NT2/D1 (cell line): ENCODE data around the gene SLC9C2.

ENCODE experiments used
- DNase-seq: peaks from one replicate; pipeline ENCODE4 v3.0.0-alpha.2; 2011; ENCODE audit warnings: low read depth, low spot score
- H3K27me3 ChIP-seq: 2 replicates; pipeline ENCODE4 v1.6.0; 2011; ENCODE audit warnings: mild to moderate bottlenecking; ENCODE audit not compliant: insufficient read length, insufficient read depth
- H3K36me3 ChIP-seq: 2 replicates; pipeline ENCODE4 v1.6.1; 2011; ENCODE audit warnings: mild to moderate bottlenecking, low read length, mixed read lengths; ENCODE audit not compliant: insufficient read depth, insufficient read length
- H3K4me1 ChIP-seq: 2 replicates; pipeline ENCODE4 v1.5.1; 2011; ENCODE audit not compliant: insufficient read depth, insufficient read length
- H3K4me3 ChIP-seq: 2 replicates; pipeline ENCODE4 v1.5.1; 2011; ENCODE audit warnings: low read depth; ENCODE audit not compliant: insufficient read length
- H3K9ac ChIP-seq: 2 replicates; pipeline ENCODE4 v1.6.0; 2011; ENCODE audit warnings: low read depth; ENCODE audit not compliant: insufficient read length
- H3K9me3 ChIP-seq: 2 replicates; pipeline ENCODE4 v1.5.1; 2011; ENCODE audit warnings: mild to moderate bottlenecking, low read length; ENCODE audit not compliant: insufficient read depth
- SUZ12 ChIP-seq: IDR thresholded peaks from 2 replicates; pipeline ENCODE4 v1.6.1; 2011; ENCODE audit not compliant: insufficient read length, insufficient read depth; ENCODE audit errors: extremely low read depth
- YY1 ChIP-seq: IDR thresholded peaks from 2 replicates; pipeline ENCODE4 v1.6.1; 2011; ENCODE audit not compliant: insufficient read length, insufficient read depth
- ZNF274 ChIP-seq: IDR thresholded peaks from 2 replicates; pipeline ENCODE4 v1.6.1; 2011; ENCODE audit warnings: mild to moderate bottlenecking, low read depth, low read length

The SLC9C2 gene

GRCh38 chr1:173509797-173510196, 93.1 kb downstream of the SLC9C2 start:
- DNase-seq, result no peak
- no peak overlapping the region for H3K4me3 ChIP-seq
- H3K4me1 ChIP-seq, result peaks cover 7% of the 10 kb centered on the region
- H3K9me3 ChIP-seq, result no peaks in the 10 kb centered on the region
- no peak overlapping the region for H3K9ac ChIP-seq
- H3K27me3 ChIP-seq, result no peaks in the 10 kb centered on the region
- no peaks in the 10 kb centered on the region for H3K36me3 ChIP-seq
- TF ChIP-seq YY1, result no peak
- no peak for TF ChIP-seq SUZ12
- no peak for TF ChIP-seq ZNF274

GRCh38 chr1:173508541-173508940, 94.3 kb downstream of the SLC9C2 start:
- H3K4me1 ChIP-seq, result peaks cover 7% of the 10 kb centered on the region
- H3K27me3 ChIP-seq, result no peaks in the 10 kb centered on the region
- no peaks in the 10 kb centered on the region for H3K9me3 ChIP-seq
- H3K36me3 ChIP-seq, result no peaks in the 10 kb centered on the region
- no peak overlapping the region for H3K4me3 ChIP-seq
- no peak for DNase-seq
- H3K9ac ChIP-seq, result no peak overlapping the region
- TF ChIP-seq SUZ12 (no peak), ZNF274 (no peak), YY1 (no peak)

- no peak for TF ChIP-seq ZNF274
- no peak for TF ChIP-seq YY1
- no peak for TF ChIP-seq SUZ12
- Histone ChIP-seq H3K36me3 (no peaks in the 10 kb centered on the region), H3K9me3 (no peaks in the 10 kb centered on the region), H3K9ac (peak overlapping the region; percentile 27), H3K4me3 (no peak overlapping the region), H3K4me1 (peaks cover 7% of the 10 kb centered on the region), H3K27me3 (no peaks in the 10 kb centered on the region)
- DNase-seq, result no peak
Observed at GRCh38 chr1:173507847-173508209, 95.0 kb downstream of the SLC9C2 start.

- no peaks in the 10 kb centered on the region for H3K27me3 ChIP-seq
- H3K4me3 ChIP-seq, result no peak overlapping the region
- H3K36me3 ChIP-seq, result no peaks in the 10 kb centered on the region
- DNase-seq, result peak; percentile 77
- no peaks in the 10 kb centered on the region for H3K9me3 ChIP-seq
- peaks cover 7% of the 10 kb centered on the region for H3K4me1 ChIP-seq
- H3K9ac ChIP-seq, result peak overlapping the region; percentile 27
- no peak for TF ChIP-seq YY1
- TF ChIP-seq SUZ12, result no peak
- no peak for TF ChIP-seq ZNF274
Observed at GRCh38 chr1:173507205-173507846, 95.5 kb downstream of the SLC9C2 start.

GRCh38 chr1:173506437-173506836, 96.4 kb downstream of the SLC9C2 start:
- Histone ChIP-seq H3K9me3 (no peaks in the 10 kb centered on the region), H3K9ac (no peak overlapping the region), H3K27me3 (no peaks in the 10 kb centered on the region), H3K36me3 (no peaks in the 10 kb centered on the region), H3K4me3 (no peak overlapping the region), H3K4me1 (peaks cover 7% of the 10 kb centered on the region)
- TF ChIP-seq SUZ12 (no peak), ZNF274 (no peak), YY1 (no peak)
- DNase-seq, result no peak

GRCh38 chr1:173505391-173505790, 97.5 kb downstream of the SLC9C2 start:
- Histone ChIP-seq H3K9me3 (no peaks in the 10 kb centered on the region), H3K9ac (no peak overlapping the region), H3K4me3 (no peak overlapping the region), H3K4me1 (peaks cover 7% of the 10 kb centered on the region), H3K27me3 (no peaks in the 10 kb centered on the region), H3K36me3 (no peaks in the 10 kb centered on the region)
- no peak for DNase-seq
- TF ChIP-seq YY1 (no peak), ZNF274 (no peak), SUZ12 (no peak)

- no peak for DNase-seq
- no peaks in the 10 kb centered on the region for H3K27me3 ChIP-seq
- H3K9ac ChIP-seq, result no peak overlapping the region
- TF ChIP-seq ZNF274 (no peak), YY1 (no peak), SUZ12 (no peak)
- H3K4me1 ChIP-seq, result peaks cover 7% of the 10 kb centered on the region
- no peak overlapping the region for H3K4me3 ChIP-seq
- no peaks in the 10 kb centered on the region for H3K9me3 ChIP-seq
- H3K36me3 ChIP-seq, result no peaks in the 10 kb centered on the region
Observed at GRCh38 chr1:173504268-173504667, 98.6 kb downstream of the SLC9C2 start.
